ENCODE measurements around the gene OTOP3. TPM values are rescaled to one million over a fixed set of nuclear protein-coding genes. Genes with fewer than 3 reads are reported as not detected.

OTOP3 gene
- total and polyA plus RNA-seq, 2 of the 4 experiments (the other 2 are of a cell fraction) = not detected

DNA sequence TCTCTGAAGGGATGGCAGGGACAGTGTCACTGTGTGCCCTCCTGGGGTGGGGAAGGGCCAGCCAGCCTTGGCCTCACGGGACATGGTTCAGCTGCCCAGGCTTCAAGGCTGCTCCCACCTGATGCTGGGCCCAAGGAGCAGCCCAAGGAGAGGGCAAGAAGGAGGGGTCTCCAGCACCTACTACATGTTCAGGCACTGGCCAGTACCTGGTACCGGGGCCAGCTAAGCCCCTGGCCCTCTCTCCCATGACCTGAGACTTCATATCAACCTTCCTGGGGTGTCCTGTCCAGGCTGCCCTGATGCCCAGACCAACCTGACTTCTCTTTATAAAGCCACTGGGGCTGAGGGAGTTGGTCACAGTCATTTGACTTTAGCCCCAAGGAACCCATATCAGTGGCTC is 13.9 kb upstream of the OTOP3 start:
- Histone ChIP-seq H2AK5ac (ENCODE audit: low read depth, low read length) (no peak overlapping the region), H3K4ac (ENCODE audit: low read depth, low read length) (no peak overlapping the region), H3K9me1 (ENCODE audit: insufficient read depth, low read length) (no peaks in the 10 kb centered on the region), H2BK20ac (ENCODE audit: low read depth, low read length) (no peak overlapping the region), H3K23ac (ENCODE audit: low read depth, low read length) (no peak overlapping the region), H3K56ac (ENCODE audit: extremely low read depth, insufficient read depth, low read length) (no peak overlapping the region), H4K5ac (ENCODE audit: low read depth, low read length) (no peak overlapping the region), H2AFZ (replicated peaks; ENCODE audit: low read length, poor library complexity) (no peak overlapping the region), H3K27me3 (ENCODE audit: control insufficient read depth, insufficient read depth, low read length) (peaks cover 78% of the 10 kb centered on the region), H3K27ac (ENCODE audit: insufficient read depth, low read length) (no peak overlapping the region), H3K9me3 (ENCODE audit: control insufficient read depth, insufficient read depth, low read length) (no peaks in the 10 kb centered on the region), H4K91ac (ENCODE audit: insufficient read depth, low read depth, low read length) (no peak overlapping the region), H3K9ac (ENCODE audit: low read depth, low read length) (no peak overlapping the region), H2BK120ac (ENCODE audit: low read depth, low read length) (no peak overlapping the region), H3K18ac (ENCODE audit: low read depth, low read length) (no peak overlapping the region), H3K4me2 (ENCODE audit: low read depth, low read length) (no peak overlapping the region), H3K36me3 (ENCODE audit: control insufficient read depth, insufficient read depth, low read length) (no peaks in the 10 kb centered on the region), H4K8ac (ENCODE audit: low read depth in 2 of 2, low read length in 2 of 2) (no peak overlapping the region), H3K4me1 (ENCODE audit: control insufficient read depth, insufficient read depth, low read length) (no peaks in the 10 kb centered on the region), H2AK9ac (replicated peaks; ENCODE audit: low read depth, low read length, poor library complexity) (no peak overlapping the region), H2BK15ac (ENCODE audit: low read depth, low read length) (no peak overlapping the region), H2BK5ac (ENCODE audit: low read depth, low read length, poor library complexity, severe bottlenecking) (no peak overlapping the region), H4K20me1 (ENCODE audit: insufficient read depth, low read length) (no peaks in the 10 kb centered on the region), H3K14ac (replicated peaks; ENCODE audit: low read depth, low read length) (no peak overlapping the region), H3K79me1 (ENCODE audit: low read depth in 1 of 2, low read length in 2 of 2) (no peaks in the 10 kb centered on the region), H3K4me3 (ENCODE audit: insufficient read depth, low read depth, low read length) (no peak overlapping the region)
- ChIA-PET POLR2A (ENCODE audit: unreplicated experiment) (no interaction called here), CTCF (no interaction called here)
- DNase-seq (no peak), ATAC-seq (ENCODE audit: low read depth) (no peak)
- TF ChIP-seq, protein P1, sequence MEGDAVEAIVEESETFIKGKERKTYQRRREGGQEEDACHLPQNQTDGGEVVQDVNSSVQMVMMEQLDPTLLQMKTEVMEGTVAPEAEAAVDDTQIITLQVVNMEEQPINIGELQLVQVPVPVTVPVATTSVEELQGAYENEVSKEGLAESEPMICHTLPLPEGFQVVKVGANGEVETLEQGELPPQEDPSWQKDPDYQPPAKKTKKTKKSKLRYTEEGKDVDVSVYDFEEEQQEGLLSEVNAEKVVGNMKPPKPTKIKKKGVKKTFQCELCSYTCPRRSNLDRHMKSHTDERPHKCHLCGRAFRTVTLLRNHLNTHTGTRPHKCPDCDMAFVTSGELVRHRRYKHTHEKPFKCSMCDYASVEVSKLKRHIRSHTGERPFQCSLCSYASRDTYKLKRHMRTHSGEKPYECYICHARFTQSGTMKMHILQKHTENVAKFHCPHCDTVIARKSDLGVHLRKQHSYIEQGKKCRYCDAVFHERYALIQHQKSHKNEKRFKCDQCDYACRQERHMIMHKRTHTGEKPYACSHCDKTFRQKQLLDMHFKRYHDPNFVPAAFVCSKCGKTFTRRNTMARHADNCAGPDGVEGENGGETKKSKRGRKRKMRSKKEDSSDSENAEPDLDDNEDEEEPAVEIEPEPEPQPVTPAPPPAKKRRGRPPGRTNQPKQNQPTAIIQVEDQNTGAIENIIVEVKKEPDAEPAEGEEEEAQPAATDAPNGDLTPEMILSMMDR (conservative IDR thresholded peaks at IDR 0.05; ENCODE audit: low read depth, low read length) = no peak
- in situ Hi-C loops (cut with MboI; ENCODE audit: low sequenced_read_pairs) = no loop called here
- dilution Hi-C loops (cut with HindIII; ENCODE audit: low sequenced_read_pairs, unreplicated experiment) = no loop called here
- 76% methylated on average over 2 of the region's 2 CpGs; no CpG with 5 or more reads in 1 of the 2 experiments for WGBS, 2 experiments (ENCODE audit: extremely low coverage in 2 of 2, insufficient read length in 1 of 2)
- intact Hi-C loops (cut with micrococcal nuclease) = no loop called here
- no TSS peak for BruUV-seq (replicated peaks)
